HG03432 (cell line): ENCODE data around the gene MT1H.
"Not testable (repeated sequence)": the region's sequence is repeated elsewhere in the genome, so short reads cannot be mapped to it uniquely, and the experiment has no call there.

ENCODE experiments used
- ATAC-seq: cut with Tn5 transposase; IDR thresholded peaks from one replicate; pipeline ENCODE4 v1.9.1; 2021; ENCODE audit warnings: mild to moderate bottlenecking, moderate library complexity; ENCODE audit not compliant: unreplicated experiment

Gene MT1H

DNA sequence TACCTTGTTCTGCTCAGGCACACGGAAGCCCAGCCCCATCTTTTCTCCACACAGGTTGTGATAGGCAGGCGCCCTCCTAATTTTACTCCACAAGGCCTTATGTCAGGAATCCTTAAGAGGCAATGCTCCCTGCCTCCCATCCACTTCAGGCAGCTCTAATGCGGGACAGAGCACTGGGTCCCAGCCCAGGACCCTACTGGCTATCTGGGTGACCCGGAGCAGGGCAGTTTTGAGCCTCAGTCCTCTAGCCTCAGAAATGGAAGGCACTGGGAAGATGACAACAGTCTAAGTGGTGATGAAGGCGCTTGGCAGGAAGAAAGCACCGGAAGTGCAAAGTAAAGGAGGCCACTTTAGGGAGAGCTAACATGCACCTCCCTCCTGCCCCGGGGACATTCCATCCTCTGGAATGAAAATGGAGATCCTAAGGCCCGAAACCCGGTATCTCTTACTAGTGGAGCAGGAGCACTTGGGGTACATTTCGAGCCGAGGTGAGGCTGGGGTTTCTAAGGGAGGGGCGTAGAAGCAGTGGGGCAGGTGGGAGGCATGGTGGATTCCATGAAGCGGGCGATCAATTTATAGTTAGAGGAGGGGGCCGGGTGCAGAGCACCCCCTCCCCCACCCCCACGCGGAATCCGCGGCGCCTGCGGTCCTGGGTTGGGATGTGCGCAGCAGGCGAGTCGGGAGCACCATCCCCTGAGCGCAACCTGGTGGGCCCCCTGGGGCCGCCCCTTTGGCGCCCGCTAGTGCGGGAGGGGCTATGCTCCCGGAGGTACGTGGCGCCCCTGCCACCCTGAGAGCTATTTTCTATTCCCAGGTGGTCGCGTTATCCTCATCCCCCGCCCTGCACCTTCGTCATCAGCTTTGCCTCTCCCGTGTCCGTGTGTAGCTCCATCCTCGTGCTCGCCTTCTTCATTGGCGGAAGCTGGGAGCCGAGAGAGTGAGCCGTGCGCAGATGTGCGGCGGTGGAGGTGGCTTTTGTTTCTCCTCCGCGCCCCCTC, 7.0 kb upstream of the MT1H start:
- ATAC-seq = no peak

DNA sequence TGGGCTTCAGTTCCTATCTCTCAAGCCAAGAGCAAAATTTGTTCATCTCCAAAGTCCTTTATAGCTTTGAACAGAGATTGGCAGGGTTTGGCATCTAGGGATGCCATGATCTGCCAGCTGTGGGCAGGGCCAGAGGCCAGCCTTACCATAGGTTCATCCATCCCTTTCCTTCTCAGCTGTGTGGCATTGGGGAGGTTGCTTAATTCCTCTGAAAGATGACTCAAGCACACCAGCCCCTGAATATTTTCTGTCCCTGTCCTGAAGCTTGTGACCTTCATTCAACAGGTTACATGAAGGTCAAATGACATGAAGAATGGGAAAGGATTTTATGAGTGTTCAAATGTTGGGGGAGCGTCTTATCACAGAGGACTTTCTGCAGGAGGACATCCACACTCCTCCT, 5.1 kb upstream of the MT1H start:
- ATAC-seq = no peak

DNA sequence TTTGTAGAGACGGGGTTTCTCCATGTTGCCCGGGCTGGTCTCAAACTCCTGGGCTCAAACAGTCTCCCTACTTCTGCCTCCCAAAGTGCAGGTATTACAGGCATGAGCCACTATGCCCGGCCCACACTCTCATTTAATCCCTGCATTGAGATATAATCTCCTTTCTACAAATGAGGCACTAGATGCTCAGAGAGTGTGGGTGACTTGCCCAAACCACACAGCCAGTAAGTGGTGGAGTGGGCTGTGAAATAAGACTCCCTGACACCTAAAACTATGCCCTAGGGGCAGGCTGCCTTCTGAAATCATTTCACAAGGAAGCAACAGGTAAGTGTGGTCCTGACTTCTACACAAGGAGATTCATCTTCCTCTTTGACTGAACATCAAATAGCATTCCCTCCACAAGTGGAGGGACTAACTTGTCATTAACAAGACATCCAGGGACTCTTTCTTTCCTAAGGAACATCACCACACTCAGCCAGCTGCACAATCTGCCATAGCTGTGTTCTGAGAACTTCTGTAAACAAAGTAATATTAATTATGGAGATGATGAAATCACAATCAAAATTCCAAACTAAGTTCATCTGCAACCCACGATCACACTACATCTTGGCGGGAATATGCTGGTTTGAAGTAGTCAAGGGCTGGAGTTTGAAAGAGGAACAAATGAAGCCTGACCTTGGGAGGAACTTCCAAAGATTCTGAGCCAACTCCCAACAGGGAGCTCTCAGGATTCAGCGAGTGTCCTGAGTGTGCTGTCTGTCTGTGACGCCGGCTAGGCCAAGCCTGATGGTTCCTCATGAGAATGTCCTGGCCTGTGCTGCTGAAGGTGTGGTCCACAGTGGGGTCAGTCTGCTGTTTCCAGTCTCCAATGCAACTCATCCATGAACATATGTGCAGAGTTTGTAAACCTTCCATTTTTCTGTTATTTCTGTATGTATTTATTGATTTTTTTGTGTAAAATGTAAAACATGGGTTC, 4.0 kb upstream of the MT1H start:
- not testable (repeated sequence) for ATAC-seq

DNA sequence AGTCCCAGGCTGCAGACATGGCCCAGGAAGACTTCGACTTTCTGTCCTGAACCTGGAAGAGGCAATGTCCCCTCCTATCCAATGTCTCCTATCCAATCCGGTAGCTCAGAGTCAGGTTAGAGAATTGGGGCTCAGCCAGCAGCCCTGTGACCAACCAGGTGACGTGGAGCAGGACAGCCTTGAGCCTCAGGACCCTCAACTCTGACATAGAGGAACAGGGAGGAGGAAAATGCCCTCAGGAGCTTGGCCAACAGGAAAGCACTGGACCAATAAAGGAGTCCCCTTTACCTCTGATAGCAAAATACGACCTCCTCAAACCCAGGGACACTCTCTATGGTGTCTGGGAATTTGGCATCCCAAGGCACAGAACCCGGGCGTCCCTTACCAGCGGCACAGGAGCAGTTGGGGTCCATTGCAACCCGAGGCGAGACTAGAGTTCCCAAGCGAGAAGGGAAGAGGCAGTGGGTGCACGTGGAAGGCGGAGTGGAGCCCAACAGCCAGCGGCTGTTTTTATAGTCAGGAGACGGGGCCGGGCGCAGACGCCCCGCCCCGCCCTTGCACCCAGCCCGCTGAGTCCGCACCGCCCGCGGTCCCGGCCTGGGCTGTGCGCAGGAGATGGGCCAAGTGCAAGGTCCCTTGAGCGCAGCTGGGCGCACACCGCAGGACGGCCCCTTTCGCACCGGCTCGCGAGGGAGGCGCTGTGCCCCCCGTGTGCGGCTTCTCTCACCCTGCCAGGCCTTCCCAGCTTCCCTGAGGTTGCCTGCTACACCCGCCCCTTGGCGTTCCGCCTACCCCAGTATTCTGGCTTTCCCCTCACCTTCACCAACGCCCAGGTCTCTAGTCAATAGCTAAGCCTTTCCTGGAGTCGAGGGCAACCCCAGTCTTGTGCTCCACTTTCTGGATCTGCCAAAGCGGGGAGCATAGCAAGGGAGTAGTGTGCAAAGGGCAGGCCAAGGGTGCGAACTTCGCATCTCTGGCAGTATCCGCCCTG, 1.7 kb upstream of the MT1H start, which contains the start of gene MT1G:
TSS of gene MT1G (minus strand) at position 485 of the 991 bp plus-strand sequence. CDS start at position 413, 72 bp downstream.
- no peak for ATAC-seq

DNA sequence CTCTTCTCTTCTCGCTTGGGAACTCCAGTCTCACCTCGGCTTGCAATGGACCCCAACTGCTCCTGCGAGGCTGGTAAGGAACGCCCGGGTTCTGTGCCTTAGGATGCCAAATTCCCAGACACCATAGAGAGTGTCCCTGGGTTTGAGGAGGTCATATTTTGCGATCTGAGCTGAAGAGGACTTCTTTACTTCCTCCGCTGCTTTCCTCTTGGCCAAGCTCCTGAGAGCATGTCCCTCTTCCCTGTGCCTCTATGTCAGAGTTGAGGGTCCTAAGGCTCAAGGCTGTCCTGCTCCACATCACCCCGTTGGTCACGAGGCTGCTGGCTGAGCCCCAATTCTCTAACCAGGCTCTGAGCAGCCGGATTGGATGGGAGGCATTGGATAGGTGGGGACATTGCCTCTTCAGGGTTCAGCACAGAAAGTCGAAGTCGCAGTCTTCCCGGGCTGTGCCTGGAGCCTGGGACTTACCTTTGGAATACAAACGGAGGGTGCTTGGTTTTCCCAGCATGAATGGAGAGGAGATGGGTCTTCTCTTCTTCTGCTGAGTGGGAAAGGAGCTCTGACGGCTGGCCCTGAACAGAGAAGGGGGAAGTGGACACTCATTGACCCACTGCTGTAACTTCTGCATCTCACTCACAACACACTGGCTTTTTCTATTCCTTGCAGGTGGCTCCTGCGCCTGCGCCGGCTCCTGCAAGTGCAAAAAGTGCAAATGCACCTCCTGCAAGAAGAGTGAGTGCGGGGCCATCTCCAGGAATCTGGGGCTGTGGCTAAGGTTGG, 416 bp downstream of the MT1H start:
- ATAC-seq = no peak

DNA sequence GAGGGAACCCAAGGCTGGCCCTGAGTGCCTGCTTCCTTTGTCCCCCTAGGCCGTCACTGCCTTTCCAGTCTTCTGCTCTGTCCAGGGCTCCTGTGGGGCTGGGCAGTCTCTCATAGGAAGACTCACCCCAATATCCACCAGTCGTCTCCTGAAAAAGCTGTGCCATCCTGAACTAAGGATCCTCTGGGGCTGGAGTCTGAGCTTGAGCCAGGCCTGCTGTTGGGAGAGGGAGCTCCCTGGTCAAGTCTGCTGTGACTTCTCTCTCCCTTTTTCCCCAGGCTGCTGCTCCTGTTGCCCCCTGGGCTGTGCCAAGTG, 963 bp downstream of the MT1H start:
- ATAC-seq = no peak

DNA sequence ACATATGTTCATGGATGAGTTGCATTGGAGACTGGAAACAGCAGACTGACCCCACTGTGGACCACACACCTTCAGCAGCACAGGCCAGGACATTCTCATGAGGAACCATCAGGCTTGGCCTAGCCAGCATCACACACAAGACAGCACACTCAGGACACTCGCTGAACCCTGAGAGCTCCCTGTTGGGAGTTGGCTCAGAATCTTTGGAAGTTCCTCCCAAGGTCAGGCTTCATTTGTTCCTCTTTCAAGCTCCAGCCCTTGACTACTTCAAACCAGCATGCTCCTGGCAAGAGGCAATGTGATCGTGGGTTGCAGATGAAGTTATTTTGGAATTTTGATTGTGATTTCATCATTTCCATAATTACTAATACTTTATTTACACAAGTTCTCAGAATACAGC, 2.1 kb downstream of the MT1H start:
- ATAC-seq = not testable (repeated sequence)

DNA sequence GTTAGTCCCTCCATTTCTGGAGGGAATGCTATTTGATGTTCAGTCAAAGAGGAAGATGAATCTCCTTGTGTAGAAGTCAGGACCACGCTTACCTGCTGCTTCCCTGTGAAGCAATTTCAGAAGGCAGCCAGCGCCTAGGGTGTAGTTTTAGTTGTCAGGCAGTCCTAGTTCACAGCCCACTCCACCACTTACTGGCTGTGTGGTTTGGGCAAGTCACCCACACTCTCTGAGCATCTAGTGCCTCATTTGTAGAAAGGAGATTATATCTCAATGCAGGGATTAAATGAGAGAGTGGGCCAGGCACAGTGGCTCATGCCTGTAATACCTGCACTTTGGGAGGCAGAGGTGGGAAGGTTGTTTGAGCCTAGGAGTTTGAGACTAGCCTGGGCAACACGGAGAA, 2.6 kb downstream of the MT1H start:
- not testable (repeated sequence) for ATAC-seq

DNA sequence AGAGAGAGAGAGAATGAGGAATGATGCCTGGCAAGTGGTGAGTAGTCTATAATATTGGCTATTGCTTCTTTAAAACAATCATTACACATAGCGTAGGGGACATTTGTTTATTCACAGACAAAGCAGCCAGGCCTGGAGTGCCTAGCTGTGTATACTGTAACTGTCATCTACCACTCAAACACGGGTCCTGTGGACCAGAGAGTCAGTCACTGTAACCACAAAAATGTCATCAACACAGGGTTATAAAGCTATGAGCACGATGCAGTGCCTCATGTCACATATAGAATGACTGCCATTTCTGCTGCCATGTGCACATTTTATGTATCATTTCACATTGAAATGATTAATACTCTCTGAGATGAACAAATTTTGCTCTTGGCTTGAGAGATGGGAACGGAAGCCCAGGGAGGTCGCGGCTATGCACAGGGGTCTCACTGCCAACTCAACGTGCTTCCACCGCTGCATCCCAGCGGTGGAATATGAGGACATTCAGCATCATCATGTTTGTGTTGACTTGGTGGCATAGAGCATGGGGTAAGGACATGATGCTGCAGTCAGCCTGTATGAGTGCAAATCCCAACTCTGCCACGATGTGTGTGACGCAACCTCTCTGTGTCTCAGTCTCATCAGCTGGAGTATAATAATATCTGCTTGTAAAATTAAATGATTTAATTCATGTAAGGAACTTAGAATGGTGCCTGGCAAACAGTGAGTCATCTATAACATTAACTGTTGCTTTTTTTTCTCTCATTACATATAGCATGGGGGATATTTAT, 3.3 kb downstream of the MT1H start:
- no peak for ATAC-seq

DNA sequence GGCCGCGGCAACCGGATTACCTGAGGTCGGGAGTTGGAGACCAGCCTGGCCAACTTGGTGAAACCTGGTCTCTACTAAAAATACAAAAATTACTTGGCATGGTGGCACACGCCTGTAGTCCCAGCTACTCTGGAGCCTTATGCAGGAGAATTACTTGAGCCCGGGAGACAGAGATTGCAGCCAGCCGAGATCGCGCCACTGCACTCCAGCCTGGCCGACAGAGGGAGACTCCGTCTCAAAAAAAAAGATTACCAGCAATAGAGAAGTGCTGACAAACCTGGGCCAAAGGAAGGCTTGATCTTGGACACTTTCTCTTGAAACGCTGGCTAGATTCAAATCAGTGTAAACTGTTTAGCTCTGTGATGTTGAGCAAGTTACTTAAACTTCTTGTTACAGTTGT, 4.3 kb downstream of the MT1H start:
- no peak for ATAC-seq

DNA sequence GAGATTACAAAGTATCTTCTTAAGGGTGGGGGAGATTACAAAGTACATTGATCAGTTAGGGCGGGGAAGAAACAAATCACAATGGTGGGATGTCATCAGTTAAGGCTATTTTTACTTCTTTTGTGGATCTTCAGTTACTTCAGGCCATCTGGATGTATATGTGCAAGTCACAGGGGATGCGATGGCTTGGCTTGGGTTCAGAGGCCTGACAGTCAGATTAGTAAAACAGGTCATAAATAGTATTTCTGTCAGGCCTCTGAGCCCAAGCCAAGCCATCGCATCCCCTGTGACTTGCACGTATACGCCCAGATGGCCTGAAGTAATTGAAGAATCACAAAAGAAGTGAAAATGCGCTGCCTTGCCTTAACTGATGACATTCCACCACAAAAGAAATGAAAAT, 5.0 kb downstream of the MT1H start:
- not testable (repeated sequence) for ATAC-seq

DNA sequence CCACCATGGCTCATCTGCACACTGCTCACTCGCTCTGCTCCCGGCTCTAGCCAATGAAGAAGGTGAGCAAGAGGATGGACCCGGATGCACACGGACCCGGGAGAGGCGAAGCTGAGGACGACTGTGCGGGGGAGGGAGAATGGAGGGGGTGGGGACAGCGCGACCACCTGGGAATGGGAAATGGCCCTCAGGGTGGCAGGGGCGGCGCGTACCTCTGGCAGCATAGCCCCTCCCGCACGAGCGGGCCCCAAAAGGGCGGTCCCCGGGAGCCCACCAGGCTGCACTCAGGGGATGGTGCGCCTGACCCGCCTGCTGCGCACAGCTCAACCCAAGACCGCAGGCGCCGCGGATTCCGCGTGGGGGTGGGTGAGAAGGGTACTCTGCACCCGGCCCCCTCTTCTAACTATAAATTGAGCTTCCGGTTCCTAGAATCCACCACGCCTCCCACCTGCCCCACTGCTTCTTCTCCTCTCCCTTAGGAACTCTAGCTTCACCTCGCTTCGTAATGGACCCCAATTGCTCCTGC, 6.1 kb downstream of the MT1H start:
- ATAC-seq = no peak

DNA sequence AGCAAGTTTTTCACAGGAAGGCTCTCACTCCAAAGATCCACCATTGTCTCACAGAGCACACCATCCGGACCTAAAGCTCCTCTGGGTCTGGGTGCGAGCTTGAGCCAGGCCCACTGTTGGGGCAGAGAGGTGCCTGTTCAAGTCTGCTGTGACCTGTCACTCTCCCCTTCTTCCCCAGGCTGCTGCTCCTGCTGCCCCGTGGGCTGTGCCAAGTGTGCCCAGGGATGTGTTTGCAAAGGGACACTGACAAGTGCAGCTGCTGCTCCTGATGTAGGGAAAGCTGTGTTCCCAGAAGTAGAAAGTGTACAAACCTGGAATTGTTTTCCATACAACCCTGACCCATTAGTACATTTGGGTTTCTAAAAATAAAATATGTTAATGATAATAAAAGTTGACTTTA, 7.9 kb downstream of the MT1H start:
- no peak for ATAC-seq

DNA sequence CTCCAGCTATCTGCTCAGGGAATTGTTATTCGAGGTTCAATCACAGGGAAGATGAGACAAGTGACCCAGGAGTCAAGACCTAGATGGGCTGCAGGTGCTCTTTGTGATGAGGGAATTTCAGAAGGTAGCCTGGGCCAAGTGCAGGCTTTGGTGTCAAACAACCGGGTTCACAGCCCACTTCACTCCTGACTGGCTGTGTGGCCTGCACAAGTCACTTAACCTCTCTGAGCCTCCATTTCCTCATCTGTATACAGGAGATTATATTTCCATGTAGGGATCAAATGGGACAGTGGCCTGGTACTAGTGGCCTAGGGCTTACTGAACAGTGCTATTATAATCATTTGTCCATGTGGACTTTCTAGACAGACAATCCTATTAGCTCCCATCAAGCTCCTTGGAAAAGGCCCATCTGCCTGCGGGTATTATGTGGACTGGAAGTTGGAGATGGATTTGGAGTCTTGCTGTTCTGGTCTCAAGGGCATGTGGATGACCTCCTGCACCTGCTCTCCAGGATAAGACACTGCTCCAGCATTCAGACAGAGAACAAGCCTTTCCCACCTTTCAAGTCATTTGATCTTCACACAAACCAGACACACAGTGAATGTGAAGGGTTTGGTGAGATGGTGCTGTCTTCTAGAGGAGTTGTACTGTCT, 9.6 kb downstream of the MT1H start:
- no peak for ATAC-seq

DNA sequence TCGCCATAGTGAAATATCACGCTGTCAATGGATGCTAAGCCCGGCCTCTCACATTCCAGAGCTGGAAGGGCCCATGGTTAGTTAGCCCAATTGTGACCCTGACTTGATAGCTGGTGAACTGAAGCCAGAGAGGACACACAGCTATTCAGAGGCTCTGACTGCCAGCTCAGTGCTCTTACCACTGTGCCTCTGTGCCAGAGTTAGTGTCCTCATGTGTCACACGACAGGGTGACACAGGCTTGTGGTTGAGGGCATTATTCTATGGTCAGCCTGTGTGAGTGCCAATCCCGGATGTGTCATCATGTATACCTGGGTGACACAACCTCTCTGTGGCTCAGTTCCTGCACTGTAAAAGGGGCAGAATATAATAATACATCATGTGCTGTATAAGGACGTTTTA, 10.2 kb downstream of the MT1H start:
- no peak for ATAC-seq

DNA sequence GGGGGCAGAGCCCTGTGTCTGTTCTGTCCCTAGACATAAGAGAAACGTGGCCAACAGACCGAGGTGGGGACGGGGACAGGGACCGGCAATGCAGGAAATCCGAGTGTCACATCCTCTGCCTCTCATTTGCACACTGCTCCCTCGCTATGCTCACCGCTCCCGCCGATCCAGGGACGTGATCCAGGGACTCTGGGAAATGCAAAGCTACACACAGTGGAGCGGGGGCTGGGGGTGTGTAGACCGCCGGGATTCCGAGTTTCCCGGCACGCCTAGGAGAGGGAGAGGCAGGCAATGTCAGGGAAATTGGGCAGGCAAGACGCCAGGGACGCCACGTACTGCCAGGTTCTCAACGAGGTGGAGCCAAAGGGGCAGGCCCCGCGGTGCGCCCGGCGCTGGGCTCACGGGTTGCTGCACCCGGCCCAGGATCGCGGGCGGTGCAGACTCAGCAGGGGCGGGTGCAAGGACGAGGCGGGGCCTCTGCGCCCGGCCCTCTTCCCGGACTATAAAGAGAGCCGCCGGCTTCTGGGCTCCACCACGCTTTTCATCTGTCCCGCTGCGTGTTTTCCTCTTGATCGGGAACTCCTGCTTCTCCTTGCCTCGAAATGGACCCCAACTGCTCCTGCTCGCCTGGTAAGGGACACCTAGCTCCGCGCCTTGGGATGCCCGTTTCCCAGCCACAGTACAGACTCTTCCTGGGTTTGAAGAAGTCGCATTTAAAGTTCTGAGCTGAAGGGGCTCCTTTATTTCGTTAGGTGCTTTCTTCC, 12.5 kb downstream of the MT1H start, which contains the start of gene MT1X:
TSS of gene MT1X (plus strand) at position 532 of the 764 bp plus-strand sequence. CDS start at position 603, 71 bp downstream.
- peak; percentile 100 for ATAC-seq

DNA sequence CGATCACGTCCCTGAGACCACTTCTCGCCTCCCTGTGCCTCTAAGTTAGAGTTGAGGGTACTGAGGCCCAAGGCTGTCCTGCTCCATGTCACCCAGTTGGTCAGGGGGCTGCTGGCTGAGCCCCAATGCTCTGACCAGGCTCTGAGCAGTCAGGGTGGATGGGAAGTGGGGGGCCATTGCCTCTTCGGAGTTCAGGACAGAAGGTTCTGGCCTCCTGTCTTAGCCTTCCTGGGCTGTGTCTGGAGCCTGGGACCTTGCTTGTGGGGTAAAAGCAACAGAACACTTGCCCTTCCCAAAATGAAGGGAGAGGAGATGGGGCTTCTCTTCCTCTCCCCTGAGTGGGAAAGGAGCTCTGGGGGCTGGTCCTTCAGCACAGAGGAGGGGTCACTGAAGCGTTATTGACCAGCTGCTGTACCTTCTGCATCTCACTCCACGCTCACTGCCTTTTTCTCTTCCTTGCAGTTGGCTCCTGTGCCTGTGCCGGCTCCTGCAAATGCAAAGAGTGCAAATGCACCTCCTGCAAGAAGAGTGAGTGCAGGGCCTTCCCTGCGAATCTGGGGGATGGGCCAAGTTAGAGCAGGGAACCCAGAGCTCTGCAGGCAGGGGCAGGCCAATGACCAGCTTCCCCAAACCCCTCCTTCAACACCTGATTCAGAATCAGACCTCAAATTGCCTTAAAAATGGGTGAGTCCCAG, 13.2 kb downstream of the MT1H start:
- ATAC-seq = no peak
